ENCODE measurements around the gene XRCC4.

Gene XRCC4

DNA sequence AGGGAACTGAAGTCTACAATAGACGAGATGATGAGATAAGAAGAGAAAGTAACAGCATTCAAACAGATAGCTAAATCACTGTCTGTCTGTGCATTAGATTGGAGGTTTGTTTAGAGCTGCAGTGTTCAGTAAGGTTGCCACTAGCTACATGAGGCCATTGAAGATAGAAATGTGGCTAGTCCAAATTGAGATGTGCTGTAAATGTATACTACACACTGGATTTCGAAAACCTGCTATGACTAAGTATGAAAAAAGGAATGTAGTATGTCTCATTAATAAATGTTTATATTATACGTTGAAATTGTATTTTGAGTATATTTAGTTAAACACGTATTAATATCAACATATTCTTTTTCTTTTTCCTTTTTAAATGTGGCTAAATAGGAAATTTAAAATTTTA lies 142.1 kb downstream of the XRCC4 start:
- no peak for DNase-seq (ENCODE audit: low read depth)
- no peak for TF ChIP-seq CTCF (IDR thresholded peaks at IDR 0.05; ENCODE audit: low read length, missing control alignments)
- no peak overlapping the region for H3K4me3 ChIP-seq (replicated peaks; ENCODE audit: low read depth, low read length)

GRCh38 chr5:83220331-83220730 lies 143.0 kb downstream of the XRCC4 start:
- no peak for DNase-seq (ENCODE audit: low read depth)

GRCh38 chr5:83222906-83223305 lies 145.6 kb downstream of the XRCC4 start:
- TF ChIP-seq CTCF (IDR thresholded peaks at IDR 0.05; ENCODE audit: low read length, missing control alignments) = no peak
- no peak overlapping the region for H3K4me3 ChIP-seq (replicated peaks; ENCODE audit: low read depth, low read length)

More at GRCh38 chr5:83220331-83220730, 143.0 kb downstream of the XRCC4 start:
- TF ChIP-seq CTCF (IDR thresholded peaks at IDR 0.05; ENCODE audit: low read length, missing control alignments) = no peak
- no peak overlapping the region for H3K4me3 ChIP-seq (replicated peaks; ENCODE audit: low read depth, low read length)

DNA sequence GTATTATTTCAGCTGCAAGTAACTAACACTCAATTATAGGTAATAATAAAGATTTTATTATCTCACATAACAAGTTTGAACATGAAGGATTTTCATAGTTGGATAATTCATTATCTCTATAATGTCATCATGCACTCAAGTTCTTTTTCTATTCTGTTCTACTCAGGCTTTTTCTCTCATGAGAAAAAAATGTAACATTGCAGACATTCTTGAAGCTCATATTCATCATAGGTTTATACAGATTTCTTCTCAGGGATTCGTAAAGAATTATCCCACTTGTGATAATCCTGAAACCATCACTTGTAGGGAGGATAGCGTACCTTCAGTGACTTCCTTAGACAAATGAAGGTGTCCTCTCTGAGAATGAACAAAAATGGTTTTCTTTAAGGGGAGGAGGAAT lies 150.3 kb downstream of the XRCC4 start:
- DNase-seq (ENCODE audit: low read depth) = peak; percentile 6
- TF ChIP-seq CTCF (IDR thresholded peaks at IDR 0.05; ENCODE audit: low read length, missing control alignments) = no peak

More at GRCh38 chr5:83222906-83223305, 145.6 kb downstream of the XRCC4 start:
- no peak for DNase-seq (ENCODE audit: low read depth)

GRCh38 chr5:83230511-83230910 lies 153.2 kb downstream of the XRCC4 start:
- H3K4me3 ChIP-seq (replicated peaks; ENCODE audit: low read depth, low read length) = no peak overlapping the region
- no peak for DNase-seq (ENCODE audit: low read depth)
- TF ChIP-seq CTCF (IDR thresholded peaks at IDR 0.05; ENCODE audit: low read length, missing control alignments) = no peak

More for the DNA sequence above, 150.3 kb downstream of the XRCC4 start:
- H3K4me3 ChIP-seq (replicated peaks; ENCODE audit: low read depth, low read length) = no peak overlapping the region

DNA sequence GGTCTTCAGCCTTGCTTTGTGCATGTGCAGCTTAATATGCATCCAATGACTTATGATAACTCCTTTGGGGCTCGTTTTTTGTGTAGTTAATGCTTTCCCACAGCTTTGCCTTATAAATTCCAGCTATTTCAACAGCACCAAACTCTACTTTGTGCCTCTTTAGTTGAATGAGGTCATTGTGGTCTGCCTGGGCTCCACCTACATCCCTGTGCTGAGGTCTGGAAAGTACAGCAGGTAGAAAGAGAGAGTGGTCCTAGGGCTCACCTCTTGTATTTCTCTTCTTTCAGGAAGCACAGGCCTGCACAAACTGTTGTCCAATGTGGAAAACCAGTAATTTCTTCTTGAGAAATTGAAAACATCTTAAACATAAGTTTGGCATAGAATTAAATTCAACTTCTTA lies 167.2 kb downstream of the XRCC4 start:
- TF ChIP-seq CTCF (IDR thresholded peaks at IDR 0.05; ENCODE audit: low read length, missing control alignments) = no peak
- no peak overlapping the region for H3K4me3 ChIP-seq (replicated peaks; ENCODE audit: low read depth, low read length)
- no peak for DNase-seq (ENCODE audit: low read depth)

DNA sequence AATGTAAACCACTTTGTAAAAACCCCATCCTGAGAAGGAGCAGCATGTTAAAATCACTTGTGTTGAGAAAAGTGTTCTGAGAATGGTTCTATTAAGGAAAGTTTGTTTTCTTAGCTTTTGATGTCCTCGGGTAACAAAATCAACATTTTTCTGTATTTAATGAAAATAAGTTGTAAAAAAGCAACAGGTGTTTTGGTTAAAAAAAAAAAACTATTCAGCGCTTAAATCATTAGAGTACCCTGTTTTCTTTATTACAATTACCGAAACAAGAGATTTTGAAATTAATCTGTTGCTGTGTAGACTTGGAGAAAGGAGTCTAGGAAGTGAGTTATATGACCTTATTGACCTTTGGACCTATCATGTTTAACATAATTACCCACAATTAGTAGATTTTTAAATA lies 167.7 kb downstream of the XRCC4 start:
- TF ChIP-seq CTCF (IDR thresholded peaks at IDR 0.05; ENCODE audit: low read length, missing control alignments) = no peak
- no peak overlapping the region for H3K4me3 ChIP-seq (replicated peaks; ENCODE audit: low read depth, low read length)
- DNase-seq (ENCODE audit: low read depth) = no peak

All from fibroblast of pulmonary artery (primary cell).